ENCODE data around the gene UBL7. TPM values are rescaled to one million over a fixed set of nuclear protein-coding genes. Genes with fewer than 3 reads are reported as not detected.

UBL7 gene
- total RNA-seq, 2 experiments from 2014 or later = 52.3 to 58.2 TPM

DNA sequence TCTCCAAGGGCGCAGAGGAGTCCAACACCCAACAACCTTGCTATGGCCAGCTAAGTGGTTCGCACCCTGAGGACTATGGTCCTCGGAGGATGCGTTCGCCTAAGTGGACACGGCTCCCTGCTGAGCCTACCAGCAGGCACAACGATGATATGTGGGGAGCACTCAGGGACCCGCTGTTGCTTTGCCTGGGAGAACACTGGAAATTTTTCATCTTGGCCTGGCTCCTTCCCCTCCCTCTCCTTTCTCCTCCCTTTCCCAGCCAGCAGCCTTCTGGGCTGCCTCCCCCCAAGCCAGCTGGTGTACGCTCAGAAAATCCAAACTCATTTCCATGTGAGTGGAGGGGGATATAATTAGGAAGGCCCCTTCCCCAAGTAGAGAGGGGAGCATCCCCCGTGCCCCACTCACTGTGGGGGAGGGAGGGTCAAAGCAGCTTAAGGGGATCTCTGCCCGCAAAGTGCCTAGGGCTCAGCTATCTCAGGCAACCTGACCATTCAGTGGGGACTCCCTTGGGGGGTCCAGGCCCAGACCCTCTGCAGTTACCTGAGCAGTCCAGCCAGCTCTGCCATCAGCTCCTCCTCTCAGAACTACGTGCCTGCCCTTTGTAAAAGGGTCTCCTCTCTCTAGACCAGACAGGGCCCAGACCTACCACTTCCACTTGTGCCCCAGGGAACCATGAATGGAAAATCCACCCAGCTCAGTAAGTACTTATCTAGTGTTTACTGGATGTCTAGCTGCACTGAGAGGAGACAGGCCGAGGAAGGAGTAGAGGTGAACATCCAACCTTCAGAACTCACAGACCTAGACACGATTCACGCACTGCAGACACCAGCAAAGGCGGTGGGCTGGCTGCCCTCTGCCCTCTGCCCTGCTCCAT, 26.5 kb downstream of the UBL7 start:
- POLR2A ChIA-PET = interaction anchor here (0.6 to 4.3 kb wide), 6 partner anchors 26 to 55 kb away, joined by 3 to 24 read pairs (median 5); partner anchors contain the start of gene UBL7
- Mint-ChIP-seq H3K9me3 (no peaks in the 10 kb centered on the region), H3K27me3 (no peaks in the 10 kb centered on the region), H3K4me3 (peak overlapping the region; percentile 80), H3K36me3 (peaks cover 31% of the 10 kb centered on the region), H3K27ac (peak overlapping the region; percentile 89), H3K4me1 (ENCODE audit: low read depth) (peaks cover 57% of the 10 kb centered on the region)
- DNase-seq = no peak
- intact Hi-C loops (cut with micrococcal nuclease) = loop anchor here (1.0 kb wide), 1 partner anchor 59 kb away; no protein-coding TSS in a partner anchor
- CTCF ChIA-PET = interaction anchor here (0.6 to 26.9 kb wide), 4 partner anchors 32 to 187 kb away, joined by 3 to 652 read pairs (median 4); no protein-coding TSS in a partner anchor

DNA sequence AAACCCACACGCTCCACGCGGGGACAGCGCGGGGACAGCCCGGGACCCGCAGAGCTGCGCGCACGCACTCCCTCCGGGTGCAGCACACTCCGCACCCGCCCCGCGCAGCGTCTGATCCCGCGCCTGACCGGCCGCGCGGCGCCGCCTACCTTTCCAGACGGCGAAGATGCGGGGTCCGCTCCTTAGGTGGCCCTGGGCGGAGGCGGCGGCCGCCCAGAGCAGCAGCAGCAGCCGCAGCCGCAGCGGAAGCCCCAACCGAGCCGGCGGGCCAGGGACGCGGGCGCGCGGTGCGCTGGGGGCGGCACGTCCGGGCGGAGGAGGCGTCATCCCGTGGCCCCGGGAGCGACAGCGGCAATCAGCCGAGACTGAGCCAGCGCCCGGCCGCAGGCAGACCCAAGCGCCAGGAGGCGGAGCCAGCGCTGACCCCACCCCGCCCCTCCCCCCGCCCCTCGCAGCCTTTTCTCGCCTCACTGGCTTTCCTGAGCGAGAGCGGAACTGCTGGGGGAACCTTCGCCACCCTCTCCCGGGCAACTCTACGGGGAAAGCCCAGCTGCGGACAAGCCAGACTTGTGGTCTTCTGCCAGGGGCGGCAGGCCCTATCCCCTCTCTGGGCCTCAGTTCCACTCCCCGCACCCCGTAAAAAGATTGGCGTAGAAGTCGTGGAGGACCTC, 27.2 kb downstream of the UBL7 start, which contains the start of gene SEMA7A:
Gene SEMA7A, minus strand, starts transcription at position 367 of the 671 bp plus-strand sequence. Its CDS starts 40 bp downstream, at position 327.
- Mint-ChIP-seq H3K4me1 (ENCODE audit: low read depth) (peaks cover 58% of the 10 kb centered on the region), H3K27me3 (no peaks in the 10 kb centered on the region), H3K27ac (peak within 1 kb of the TSS; percentile 89), H3K9me3 (no peaks in the 10 kb centered on the region), H3K36me3 (peaks cover 31% of the 10 kb centered on the region), H3K4me3 (peak within 1 kb of the TSS; percentile 86)
- intact Hi-C loops (cut with micrococcal nuclease) = loop anchor here (1.0 kb wide), 2 partner anchors 30 to 58 kb away; no protein-coding TSS in a partner anchor
- POLR2A ChIA-PET = interaction anchor here (0.6 to 4.3 kb wide), 8 partner anchors 27 to 55 kb away, joined by 3 to 24 read pairs (median 5); partner anchors contain the start of gene UBL7
- peak; percentile 90 for DNase-seq
- CTCF ChIA-PET = interaction anchor here (1.0 to 26.9 kb wide), 3 partner anchors 31 to 188 kb away, joined by 3 to 652 read pairs (median 5); no protein-coding TSS in a partner anchor

- POLR2A ChIA-PET = interaction anchor here (1.0 to 4.3 kb wide), 5 partner anchors 30 to 59 kb away, joined by 5 to 24 read pairs (median 13); no protein-coding TSS in a partner anchor
Measured at GRCh38 chr15:74432968-74433591, 27.9 kb downstream of the UBL7 start.

GRCh38 chr15:74432271-74432967, 28.5 kb downstream of the UBL7 start:
- H3K27ac Mint-ChIP-seq = peak overlapping the region; percentile 86
- peaks cover 66% of the 10 kb centered on the region for H3K4me1 Mint-ChIP-seq (ENCODE audit: low read depth)
- no peak for DNase-seq
- H3K4me3 Mint-ChIP-seq = peak overlapping the region; percentile 86
- CTCF ChIA-PET = interaction anchor here (0.5 to 26.9 kb wide), 4 partner anchors 30 to 63 kb away, joined by 3 to 652 read pairs (median 4); no protein-coding TSS in a partner anchor
- H3K27me3 Mint-ChIP-seq = no peaks in the 10 kb centered on the region
- peaks cover 38% of the 10 kb centered on the region for H3K36me3 Mint-ChIP-seq
- POLR2A ChIA-PET = interaction anchor here (1.0 to 4.3 kb wide), 6 partner anchors 9 to 58 kb away, joined by 3 to 24 read pairs (median 6); no protein-coding TSS in a partner anchor
- intact Hi-C loops (cut with micrococcal nuclease) = no loop called here
- H3K9me3 Mint-ChIP-seq = no peaks in the 10 kb centered on the region

More at GRCh38 chr15:74432968-74433591, 27.9 kb downstream of the UBL7 start:
- Mint-ChIP-seq H3K4me1 (ENCODE audit: low read depth) (peaks cover 59% of the 10 kb centered on the region), H3K4me3 (peak overlapping the region; percentile 86), H3K27me3 (no peaks in the 10 kb centered on the region), H3K36me3 (peaks cover 32% of the 10 kb centered on the region), H3K27ac (peak overlapping the region; percentile 86), H3K9me3 (no peaks in the 10 kb centered on the region)
- DNase-seq = peak; percentile 21
- intact Hi-C loops (cut with micrococcal nuclease) = loop anchor here (1.0 kb wide), 1 partner anchor 30 kb away; no protein-coding TSS in a partner anchor
- CTCF ChIA-PET = interaction anchor here (26.9 kb wide), 1 partner anchor 55 kb away, joined by 652 read pairs; no protein-coding TSS in a partner anchor

DNA sequence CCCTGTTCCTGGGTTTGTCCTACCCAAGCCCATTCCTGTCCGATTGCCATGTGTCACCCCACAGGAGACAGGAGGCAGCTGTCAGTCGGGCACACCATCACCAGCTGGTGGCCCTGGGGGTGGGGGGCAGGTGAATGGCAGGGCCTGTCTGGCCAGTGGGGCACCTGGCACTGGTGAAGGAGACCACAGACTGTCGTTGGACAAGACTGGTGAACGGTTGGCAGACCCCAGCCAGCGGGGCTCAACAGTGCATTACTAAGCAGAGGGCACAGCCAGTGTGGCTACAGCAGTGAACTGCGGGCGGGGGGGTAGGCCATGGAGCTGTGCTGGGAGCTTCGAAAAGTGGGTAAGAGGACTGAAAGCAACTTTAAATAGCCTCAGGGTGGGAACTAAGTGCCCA, 29.3 kb downstream of the UBL7 start:
- H3K4me1 Mint-ChIP-seq (ENCODE audit: low read depth) = peaks cover 71% of the 10 kb centered on the region
- peaks cover 43% of the 10 kb centered on the region for H3K36me3 Mint-ChIP-seq
- peak overlapping the region; percentile 86 for H3K27ac Mint-ChIP-seq
- ChIA-PET CTCF (interaction anchor here (0.8 to 26.9 kb wide), 5 partner anchors 8 to 54 kb away, joined by 3 to 652 read pairs (median 4); no protein-coding TSS in a partner anchor), POLR2A (interaction anchor here (1.2 to 4.3 kb wide), 4 partner anchors 10 to 47 kb away, joined by 3 to 24 read pairs (median 12); no protein-coding TSS in a partner anchor)
- no peaks in the 10 kb centered on the region for H3K27me3 Mint-ChIP-seq
- peak; percentile 36 for DNase-seq
- H3K4me3 Mint-ChIP-seq = peak overlapping the region; percentile 86
- intact Hi-C loops (cut with micrococcal nuclease) = no loop called here
- H3K9me3 Mint-ChIP-seq = no peaks in the 10 kb centered on the region

DNA sequence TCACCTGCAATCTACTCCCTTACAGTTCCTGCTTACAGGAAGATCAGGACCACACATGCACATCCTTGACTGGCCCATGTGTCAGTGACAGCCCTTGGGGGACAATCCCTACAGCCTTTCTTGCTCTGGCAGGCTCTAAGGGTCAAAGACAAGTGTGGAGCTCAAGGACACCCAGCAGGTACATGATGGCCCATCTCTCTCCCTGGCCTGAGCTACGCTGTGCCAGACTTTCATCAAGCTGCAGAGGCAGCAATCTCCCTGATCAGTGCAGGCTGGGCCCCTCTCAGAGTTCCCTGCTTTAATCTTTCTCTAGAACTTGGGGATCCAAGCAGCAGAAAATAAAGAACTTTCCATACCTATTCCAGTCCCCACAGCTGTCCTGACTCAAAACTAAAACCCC, 29.8 kb downstream of the UBL7 start:
- peaks cover 75% of the 10 kb centered on the region for H3K4me1 Mint-ChIP-seq (ENCODE audit: low read depth)
- intact Hi-C loops (cut with micrococcal nuclease) = no loop called here
- POLR2A ChIA-PET = interaction anchor here (1.2 to 4.3 kb wide), 4 partner anchors 10 to 46 kb away, joined by 3 to 24 read pairs (median 12); no protein-coding TSS in a partner anchor
- no peak for DNase-seq
- H3K27me3 Mint-ChIP-seq = no peaks in the 10 kb centered on the region
- peak overlapping the region; percentile 86 for H3K27ac Mint-ChIP-seq
- H3K4me3 Mint-ChIP-seq = peak overlapping the region; percentile 86
- H3K36me3 Mint-ChIP-seq = peaks cover 47% of the 10 kb centered on the region
- H3K9me3 Mint-ChIP-seq = no peaks in the 10 kb centered on the region
- CTCF ChIA-PET = interaction anchor here (1.0 to 26.9 kb wide), 5 partner anchors 8 to 53 kb away, joined by 3 to 652 read pairs (median 4); no protein-coding TSS in a partner anchor

DNA sequence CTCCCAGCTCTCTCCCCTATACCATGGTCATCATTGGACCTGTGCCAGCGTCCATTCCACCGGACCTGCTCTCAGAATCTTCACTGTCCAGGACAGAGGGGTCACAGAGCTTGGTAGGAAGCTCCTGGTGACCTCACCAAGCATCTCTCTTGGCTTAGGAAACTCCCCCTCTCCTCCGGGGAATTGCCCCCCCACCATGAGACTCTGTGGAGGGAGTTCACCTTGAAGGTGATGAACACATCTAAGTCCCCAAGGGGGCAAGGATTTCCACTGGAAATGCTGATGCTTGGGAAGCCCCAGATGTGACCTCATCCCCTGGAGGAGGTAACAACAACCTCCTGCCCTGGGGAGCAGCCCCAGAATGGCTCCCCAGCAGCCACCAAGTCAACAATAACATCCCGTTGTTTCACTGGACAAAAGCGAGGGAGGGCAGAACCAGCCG, 30.4 kb downstream of the UBL7 start:
- ChIA-PET POLR2A (interaction anchor here (4.3 kb wide), 1 partner anchor 27 kb away, joined by 24 read pairs; no protein-coding TSS in a partner anchor), CTCF (interaction anchor here (1.0 to 26.9 kb wide), 3 partner anchors 12 to 53 kb away, joined by 3 to 652 read pairs (median 4); no protein-coding TSS in a partner anchor)
- Mint-ChIP-seq H3K36me3 (peaks cover 47% of the 10 kb centered on the region), H3K4me3 (peak overlapping the region; percentile 86), H3K27ac (peak overlapping the region; percentile 86), H3K4me1 (ENCODE audit: low read depth) (peaks cover 73% of the 10 kb centered on the region), H3K9me3 (no peaks in the 10 kb centered on the region), H3K27me3 (no peaks in the 10 kb centered on the region)
- peak; percentile 35 for DNase-seq
- intact Hi-C loops (cut with micrococcal nuclease) = no loop called here

DNA sequence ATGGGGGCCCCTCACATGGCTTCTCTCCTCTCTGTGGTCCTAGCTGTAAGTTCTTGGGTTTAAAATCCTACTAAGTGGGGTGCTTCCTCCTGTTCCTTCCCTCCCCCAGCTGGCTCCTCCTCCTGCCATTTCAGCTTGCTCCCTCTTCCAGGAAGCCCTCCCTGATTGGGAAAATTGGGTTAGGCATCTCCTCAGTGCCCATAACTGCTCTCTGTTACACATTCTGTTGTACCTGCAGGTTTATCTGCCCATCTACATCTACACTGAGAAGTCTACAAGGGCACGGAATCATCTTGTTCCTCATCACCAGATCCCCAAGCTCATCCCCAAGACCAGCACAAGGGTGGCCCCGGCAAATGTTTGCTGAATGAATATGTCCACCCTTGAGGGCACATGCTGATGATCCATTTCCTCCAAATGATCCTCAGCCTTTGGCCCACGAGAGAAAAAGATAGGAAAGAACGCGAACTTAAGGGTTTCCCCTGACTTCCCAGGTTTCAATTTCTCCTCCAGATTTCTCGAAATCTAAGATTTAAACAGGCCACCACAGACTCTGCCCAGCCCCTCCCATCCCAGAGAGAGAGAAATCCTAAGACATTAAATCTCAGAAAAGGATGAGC, 31.1 kb downstream of the UBL7 start:
- DNase-seq = no peak
- Mint-ChIP-seq H3K9me3 (no peaks in the 10 kb centered on the region), H3K4me3 (peak overlapping the region; percentile 86), H3K27ac (peak overlapping the region; percentile 86), H3K27me3 (no peaks in the 10 kb centered on the region), H3K36me3 (peaks cover 47% of the 10 kb centered on the region), H3K4me1 (ENCODE audit: low read depth) (peaks cover 67% of the 10 kb centered on the region)
- CTCF ChIA-PET = interaction anchor here (1.0 to 26.9 kb wide), 3 partner anchors 10 to 202 kb away, joined by 3 to 652 read pairs (median 4); no protein-coding TSS in a partner anchor
- POLR2A ChIA-PET = no interaction called here
- intact Hi-C loops (cut with micrococcal nuclease) = no loop called here

GRCh38 chr15:74428970-74429780, 31.8 kb downstream of the UBL7 start:
- Mint-ChIP-seq H3K4me3 (no peak overlapping the region), H3K27ac (peak overlapping the region; percentile 86), H3K27me3 (no peaks in the 10 kb centered on the region), H3K36me3 (peaks cover 50% of the 10 kb centered on the region), H3K9me3 (no peaks in the 10 kb centered on the region), H3K4me1 (ENCODE audit: low read depth) (peaks cover 64% of the 10 kb centered on the region)
- intact Hi-C loops (cut with micrococcal nuclease) = no loop called here
- DNase-seq = no peak
- ChIA-PET POLR2A (interaction anchor here (0.7 to 1.2 kb wide), 2 partner anchors 11 to 50 kb away, joined by 3 read pairs; no protein-coding TSS in a partner anchor), CTCF (interaction anchor here (1.0 to 26.9 kb wide), 3 partner anchors 9 to 203 kb away, joined by 3 to 652 read pairs (median 4); no protein-coding TSS in a partner anchor)

Data from activated CD4-positive, alpha-beta memory T cell treated with anti-CD3 and anti-CD28 coated beads for 36 hours (primary cell).